ENCODE data around the gene YWHAG. TPM values are rescaled to one million over a fixed set of nuclear protein-coding genes. Genes with fewer than 3 reads are reported as not detected.

Gene YWHAG
- total RNA-seq, 1 donor from 2014 or later = 70.5 TPM

DNA sequence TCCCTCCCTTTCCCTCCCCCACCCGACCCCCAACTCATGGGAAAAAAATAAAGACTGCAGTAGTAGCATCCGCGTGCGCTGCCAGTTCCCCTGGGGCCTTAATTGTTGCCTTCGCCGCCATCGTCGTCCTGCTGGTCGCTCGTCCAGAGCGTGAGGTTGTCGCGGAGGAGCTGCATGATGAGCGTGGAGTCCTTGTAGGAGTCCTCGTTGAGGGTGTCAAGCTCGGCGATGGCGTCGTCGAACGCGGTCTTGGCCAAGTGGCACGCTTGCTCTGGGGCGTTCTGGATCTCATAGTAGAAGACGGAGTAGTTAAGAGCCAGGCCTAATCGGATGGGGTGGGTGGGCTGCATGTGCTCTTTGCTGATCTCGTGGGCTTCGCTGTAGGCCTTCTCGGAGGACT is 29.3 kb downstream of the YWHAG start:
- CTCF ChIA-PET = interaction anchor here (0.9 kb wide), 1 partner anchor 16 kb away, joined by 3 read pairs; no protein-coding TSS in a partner anchor
- no peak overlapping the region for H3K4me3 Mint-ChIP-seq
- no peak overlapping the region for H3K27ac Mint-ChIP-seq

GRCh38 chr7:76328389-76328788 is 30.4 kb downstream of the YWHAG start:
- H3K9me3 Mint-ChIP-seq = no peaks in the 10 kb centered on the region
- no peak overlapping the region for H3K27ac Mint-ChIP-seq
- no peaks in the 10 kb centered on the region for H3K27me3 Mint-ChIP-seq
- no peak overlapping the region for H3K4me3 Mint-ChIP-seq
- TF ChIP-seq CTCF (IDR thresholded peaks at IDR 0.05) = no peak
- ChIA-PET CTCF (interaction anchor here (2.3 kb wide), 1 partner anchor 14 kb away, joined by 8 read pairs; no protein-coding TSS in a partner anchor), POLR2A (interaction anchor here (0.6 to 0.9 kb wide), 2 partner anchors 14 to 24 kb away, joined by 3 to 6 read pairs; no protein-coding TSS in a partner anchor)
- H3K36me3 Mint-ChIP-seq (ENCODE audit: low read depth) = peaks cover 50% of the 10 kb centered on the region
- intact Hi-C loops (cut with micrococcal nuclease) = no loop called here
- H3K4me1 Mint-ChIP-seq = peaks cover 32% of the 10 kb centered on the region
- no peak for ATAC-seq (ENCODE audit: low read depth)
- DNase-seq = no peak

More for the DNA sequence above, 29.3 kb downstream of the YWHAG start:
- no peaks in the 10 kb centered on the region for H3K27me3 Mint-ChIP-seq
- no peak for TF ChIP-seq CTCF (IDR thresholded peaks at IDR 0.05)
- H3K36me3 Mint-ChIP-seq (ENCODE audit: low read depth) = peaks cover 54% of the 10 kb centered on the region
- H3K4me1 Mint-ChIP-seq = peaks cover 37% of the 10 kb centered on the region
- H3K9me3 Mint-ChIP-seq = no peaks in the 10 kb centered on the region
- ATAC-seq (ENCODE audit: low read depth) = no peak
- POLR2A ChIA-PET = no interaction called here
- intact Hi-C loops (cut with micrococcal nuclease) = no loop called here
- DNase-seq = no peak

GRCh38 chr7:76327610-76328009 is 31.2 kb downstream of the YWHAG start:
- Mint-ChIP-seq H3K9me3 (no peaks in the 10 kb centered on the region), H3K36me3 (ENCODE audit: low read depth) (peaks cover 50% of the 10 kb centered on the region), H3K27me3 (no peaks in the 10 kb centered on the region), H3K27ac (peak overlapping the region; percentile 70), H3K4me1 (peaks cover 25% of the 10 kb centered on the region), H3K4me3 (no peak overlapping the region)
- intact Hi-C loops (cut with micrococcal nuclease) = no loop called here
- ATAC-seq (ENCODE audit: low read depth) = no peak
- ChIA-PET POLR2A (interaction anchor here (0.9 to 1.1 kb wide), 4 partner anchors 9 to 31 kb away, joined by 3 to 6 read pairs (median 5); partner anchors contain the start of gene YWHAG), CTCF (interaction anchor here (2.3 kb wide), 1 partner anchor 13 kb away, joined by 8 read pairs; no protein-coding TSS in a partner anchor)
- DNase-seq = no peak
- no peak for TF ChIP-seq CTCF (IDR thresholded peaks at IDR 0.05)

DNA sequence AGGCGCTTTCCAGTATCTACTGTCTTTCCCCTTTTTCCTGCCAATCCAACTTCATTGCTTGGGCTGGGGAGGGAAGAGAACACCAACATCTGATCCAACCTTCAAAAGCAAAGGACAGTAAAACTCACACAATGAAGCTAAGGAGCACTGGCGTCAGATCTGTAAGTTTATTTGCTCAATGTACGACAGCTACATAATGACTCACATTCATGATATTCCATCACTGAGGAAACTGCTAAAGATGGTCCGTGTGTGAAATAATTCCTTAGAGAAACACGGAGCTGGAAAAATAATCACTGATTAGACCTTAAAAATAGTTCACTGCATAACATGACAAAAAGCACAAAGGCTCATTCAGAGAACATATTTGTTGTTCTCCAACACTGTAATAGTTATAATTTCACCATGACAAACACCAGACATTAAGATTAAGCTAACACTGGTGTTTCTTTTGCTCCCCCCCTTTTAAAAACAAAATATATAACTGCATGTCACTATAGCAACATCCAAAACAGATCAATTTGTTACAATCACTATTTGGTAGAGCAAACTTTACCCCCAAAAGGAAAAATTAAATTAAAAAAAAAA is 32.1 kb downstream of the YWHAG start:
- no peak for TF ChIP-seq CTCF (IDR thresholded peaks at IDR 0.05)
- H3K36me3 Mint-ChIP-seq (ENCODE audit: low read depth) = peaks cover 50% of the 10 kb centered on the region
- no peak overlapping the region for H3K4me3 Mint-ChIP-seq
- CTCF ChIA-PET = interaction anchor here (2.3 kb wide), 1 partner anchor 12 kb away, joined by 8 read pairs; no protein-coding TSS in a partner anchor
- no peak for DNase-seq
- H3K4me1 Mint-ChIP-seq = peaks cover 16% of the 10 kb centered on the region
- H3K9me3 Mint-ChIP-seq = no peaks in the 10 kb centered on the region
- no peak overlapping the region for H3K27ac Mint-ChIP-seq
- no peak for ATAC-seq (ENCODE audit: low read depth)
- intact Hi-C loops (cut with micrococcal nuclease) = no loop called here
- H3K27me3 Mint-ChIP-seq = no peaks in the 10 kb centered on the region
- POLR2A ChIA-PET = interaction anchor here (0.6 to 1.1 kb wide), 4 partner anchors 8 to 68 kb away, joined by 3 to 5 read pairs (median 4); partner anchors contain the start of gene YWHAG

- CTCF ChIA-PET = no interaction called here
- Mint-ChIP-seq H3K4me1 (peaks cover 13% of the 10 kb centered on the region), H3K27ac (no peak overlapping the region), H3K9me3 (no peaks in the 10 kb centered on the region), H3K27me3 (no peaks in the 10 kb centered on the region), H3K36me3 (ENCODE audit: low read depth) (peaks cover 50% of the 10 kb centered on the region), H3K4me3 (no peak overlapping the region)
- intact Hi-C loops (cut with micrococcal nuclease) = no loop called here
- no peak for TF ChIP-seq CTCF (IDR thresholded peaks at IDR 0.05)
- POLR2A ChIA-PET = no interaction called here
- DNase-seq (no peak), ATAC-seq (ENCODE audit: low read depth) (no peak)
Measured at GRCh38 chr7:76325811-76326210, 33.0 kb downstream of the YWHAG start.

Measured in activated B cell treated with CpG ODN at 0.5 μM for 24 hours (primary cell).